ENCODE results near the gene BCL11B. TPM values are rescaled to one million over a fixed set of nuclear protein-coding genes. Genes with fewer than 3 reads are reported as not detected.

Gene BCL11B
- total RNA-seq, 1 donor from 2014 or later = under 0.01 TPM

- no peak for DNase-seq (ENCODE audit: low read depth in 2 of 2)
Measured at GRCh38 chr14:99168330-99168729, 103.7 kb downstream of the BCL11B start.

- DNase-seq (ENCODE audit: low read depth in 2 of 2) = no peak
Measured at GRCh38 chr14:99166506-99166905, 105.5 kb downstream of the BCL11B start.

- DNase-seq (ENCODE audit: low read depth in 2 of 2) = no peak
Measured at GRCh38 chr14:99164712-99165111, 107.3 kb downstream of the BCL11B start.

- no peak for DNase-seq (ENCODE audit: low read depth in 2 of 2)
Measured at GRCh38 chr14:99163446-99163845, 108.6 kb downstream of the BCL11B start.

GRCh38 chr14:99159341-99160340 is 112.4 kb downstream of the BCL11B start:
- DNase-seq (ENCODE audit: low read depth in 2 of 2) = no peak

GRCh38 chr14:99158646-99159165 is 113.3 kb downstream of the BCL11B start:
- no peak for DNase-seq (ENCODE audit: low read depth in 2 of 2)

GRCh38 chr14:99158150-99158549 is 113.8 kb downstream of the BCL11B start:
- no peak for DNase-seq (ENCODE audit: low read depth in 2 of 2)

GRCh38 chr14:99157676-99158075 is 114.3 kb downstream of the BCL11B start:
- no peak for DNase-seq (ENCODE audit: low read depth in 2 of 2)

GRCh38 chr14:99157246-99157645 is 114.8 kb downstream of the BCL11B start:
- no peak for DNase-seq (ENCODE audit: low read depth in 2 of 2)

GRCh38 chr14:99156814-99157213 is 115.2 kb downstream of the BCL11B start:
- no peak for DNase-seq (ENCODE audit: low read depth in 2 of 2)

- no peak for DNase-seq (ENCODE audit: low read depth in 2 of 2)
Measured at GRCh38 chr14:99156090-99156425, 115.9 kb downstream of the BCL11B start.

- no peak for DNase-seq (ENCODE audit: low read depth in 2 of 2)
Measured at GRCh38 chr14:99155173-99156089, 116.6 kb downstream of the BCL11B start.

- DNase-seq (ENCODE audit: low read depth in 2 of 2) = no peak
Measured at GRCh38 chr14:99150236-99150635, 121.8 kb downstream of the BCL11B start.

- DNase-seq (ENCODE audit: low read depth in 2 of 2) = no peak
Measured at GRCh38 chr14:99148861-99149610, 123.0 kb downstream of the BCL11B start.

- DNase-seq (ENCODE audit: low read depth in 2 of 2) = no peak
Measured at GRCh38 chr14:99148131-99148530, 123.9 kb downstream of the BCL11B start.

GRCh38 chr14:99147366-99147740 is 124.6 kb downstream of the BCL11B start:
- no peak for DNase-seq (ENCODE audit: low read depth in 2 of 2)

GRCh38 chr14:99146616-99147365 is 125.2 kb downstream of the BCL11B start:
- no peak for DNase-seq (ENCODE audit: low read depth in 2 of 2)

- DNase-seq (ENCODE audit: low read depth in 2 of 2) = no peak
Measured at GRCh38 chr14:99145307-99145706, 126.7 kb downstream of the BCL11B start.

- DNase-seq (ENCODE audit: low read depth in 2 of 2) = no peak
Measured at GRCh38 chr14:99143793-99144192, 128.2 kb downstream of the BCL11B start.

GRCh38 chr14:99143126-99143525 is 128.9 kb downstream of the BCL11B start:
- DNase-seq (ENCODE audit: low read depth in 2 of 2) = no peak

GRCh38 chr14:99141236-99141635 is 130.8 kb downstream of the BCL11B start:
- no peak for DNase-seq (ENCODE audit: low read depth in 2 of 2)
